ENCODE results near the gene CLEC4D. TPM values are rescaled to one million over a fixed set of nuclear protein-coding genes. Genes with fewer than 3 reads are reported as not detected.

CLEC4D gene
- total RNA-seq, 1 experiment from 2014 or later, result not detected

GRCh38 chr12:8541562-8541961 is 28.3 kb downstream of the CLEC4D start:
- H3K9me3 ChIP-seq (ENCODE audit: low read length), result no peaks in the 10 kb centered on the region
- no peak overlapping the region for H3K9ac ChIP-seq (ENCODE audit: low read length)
- no peaks in the 10 kb centered on the region for H3K27me3 ChIP-seq (ENCODE audit: low read length)
- H3K27ac ChIP-seq (ENCODE audit: low read length), result no peak overlapping the region
- no peaks in the 10 kb centered on the region for H3K79me2 ChIP-seq (ENCODE audit: low read length)
- H4K20me1 ChIP-seq (ENCODE audit: insufficient read depth, low read depth, low read length), result no peaks in the 10 kb centered on the region
- no peaks in the 10 kb centered on the region for H3K9me2 ChIP-seq (replicated peaks; ENCODE audit: insufficient read depth, low read length)
- H3K4me2 ChIP-seq (ENCODE audit: low read depth, low read length, poor library complexity, severe bottlenecking), result no peak overlapping the region
- no peak overlapping the region for H2AFZ ChIP-seq (ENCODE audit: low read length)
- no peak overlapping the region for H3K4me3 ChIP-seq (ENCODE audit: low read length)
- H3K4me1 ChIP-seq (ENCODE audit: low read length), result peaks cover 22% of the 10 kb centered on the region
- H3K36me3 ChIP-seq (ENCODE audit: insufficient read depth, low read length), result no peaks in the 10 kb centered on the region
- DNase-seq, result no peak

- peak; percentile 93 for DNase-seq
- Histone ChIP-seq H3K4me1 (ENCODE audit: low read length) (peaks cover 30% of the 10 kb centered on the region), H3K9me2 (replicated peaks; ENCODE audit: insufficient read depth, low read length) (no peaks in the 10 kb centered on the region), H4K20me1 (ENCODE audit: insufficient read depth, low read depth, low read length) (no peaks in the 10 kb centered on the region), H3K9ac (ENCODE audit: low read length) (peak overlapping the region; percentile 54), H3K4me3 (ENCODE audit: low read length) (peak overlapping the region; percentile 23; the same call in 1 of the 2 replicates), H3K27me3 (ENCODE audit: low read length) (no peaks in the 10 kb centered on the region), H3K27ac (ENCODE audit: low read length) (peak overlapping the region; percentile 18; the same call in 1 of the 2 replicates), H3K36me3 (ENCODE audit: insufficient read depth, low read length) (no peaks in the 10 kb centered on the region), H2AFZ (ENCODE audit: low read length) (peak overlapping the region; percentile 81), H3K9me3 (ENCODE audit: low read length) (no peaks in the 10 kb centered on the region), H3K4me2 (ENCODE audit: low read depth, low read length, poor library complexity, severe bottlenecking) (peak overlapping the region; percentile 60), H3K79me2 (ENCODE audit: low read length) (no peaks in the 10 kb centered on the region)
Measured at GRCh38 chr12:8544295-8544694, 31.0 kb downstream of the CLEC4D start.

- H4K20me1 ChIP-seq (ENCODE audit: insufficient read depth, low read depth, low read length), result no peaks in the 10 kb centered on the region
- no peaks in the 10 kb centered on the region for H3K79me2 ChIP-seq (ENCODE audit: low read length)
- no peak overlapping the region for H3K4me3 ChIP-seq (ENCODE audit: low read length)
- H3K27me3 ChIP-seq (ENCODE audit: low read length), result no peaks in the 10 kb centered on the region
- no peaks in the 10 kb centered on the region for H3K9me2 ChIP-seq (replicated peaks; ENCODE audit: insufficient read depth, low read length)
- DNase-seq, result no peak
- H3K4me2 ChIP-seq (ENCODE audit: low read depth, low read length, poor library complexity, severe bottlenecking), result no peak overlapping the region
- no peaks in the 10 kb centered on the region for H3K36me3 ChIP-seq (ENCODE audit: insufficient read depth, low read length)
- no peak overlapping the region for H3K27ac ChIP-seq (ENCODE audit: low read length)
- H3K9me3 ChIP-seq (ENCODE audit: low read length), result no peaks in the 10 kb centered on the region
- peaks cover 30% of the 10 kb centered on the region for H3K4me1 ChIP-seq (ENCODE audit: low read length)
- no peak overlapping the region for H3K9ac ChIP-seq (ENCODE audit: low read length)
- no peak overlapping the region for H2AFZ ChIP-seq (ENCODE audit: low read length)
Measured at GRCh38 chr12:8546591-8546990, 33.3 kb downstream of the CLEC4D start.

- Histone ChIP-seq H3K9me3 (ENCODE audit: low read length) (no peaks in the 10 kb centered on the region), H3K79me2 (ENCODE audit: low read length) (no peaks in the 10 kb centered on the region), H3K4me3 (ENCODE audit: low read length) (no peak overlapping the region), H3K4me2 (ENCODE audit: low read depth, low read length, poor library complexity, severe bottlenecking) (no peak overlapping the region), H3K36me3 (ENCODE audit: insufficient read depth, low read length) (no peaks in the 10 kb centered on the region), H3K9me2 (replicated peaks; ENCODE audit: insufficient read depth, low read length) (no peaks in the 10 kb centered on the region), H4K20me1 (ENCODE audit: insufficient read depth, low read depth, low read length) (no peaks in the 10 kb centered on the region), H3K27ac (ENCODE audit: low read length) (no peak overlapping the region), H3K4me1 (ENCODE audit: low read length) (peaks cover 30% of the 10 kb centered on the region), H2AFZ (ENCODE audit: low read length) (no peak overlapping the region), H3K27me3 (ENCODE audit: low read length) (no peaks in the 10 kb centered on the region), H3K9ac (ENCODE audit: low read length) (no peak overlapping the region)
- DNase-seq, result no peak
Measured at GRCh38 chr12:8547645-8548044, 34.3 kb downstream of the CLEC4D start.

GRCh38 chr12:8548192-8548591 is 34.9 kb downstream of the CLEC4D start:
- no peak overlapping the region for H3K27ac ChIP-seq (ENCODE audit: low read length)
- no peak for DNase-seq
- H3K4me1 ChIP-seq (ENCODE audit: low read length), result peaks cover 30% of the 10 kb centered on the region
- H3K79me2 ChIP-seq (ENCODE audit: low read length), result no peaks in the 10 kb centered on the region
- H4K20me1 ChIP-seq (ENCODE audit: insufficient read depth, low read depth, low read length), result no peaks in the 10 kb centered on the region
- H3K4me2 ChIP-seq (ENCODE audit: low read depth, low read length, poor library complexity, severe bottlenecking), result no peak overlapping the region
- no peaks in the 10 kb centered on the region for H3K27me3 ChIP-seq (ENCODE audit: low read length)
- H3K9me2 ChIP-seq (replicated peaks; ENCODE audit: insufficient read depth, low read length), result no peaks in the 10 kb centered on the region
- no peak overlapping the region for H3K4me3 ChIP-seq (ENCODE audit: low read length)
- H3K9me3 ChIP-seq (ENCODE audit: low read length), result no peaks in the 10 kb centered on the region
- H3K36me3 ChIP-seq (ENCODE audit: insufficient read depth, low read length), result no peaks in the 10 kb centered on the region
- no peak overlapping the region for H3K9ac ChIP-seq (ENCODE audit: low read length)
- no peak overlapping the region for H2AFZ ChIP-seq (ENCODE audit: low read length)

- H3K27ac ChIP-seq (ENCODE audit: low read length), result no peak overlapping the region
Measured at GRCh38 chr12:8549381-8549780, 36.1 kb downstream of the CLEC4D start.

GRCh38 chr12:8553088-8553627 is 39.9 kb downstream of the CLEC4D start:
- Histone ChIP-seq H3K27me3 (ENCODE audit: low read length) (no peaks in the 10 kb centered on the region), H4K20me1 (ENCODE audit: insufficient read depth, low read depth, low read length) (no peaks in the 10 kb centered on the region), H2AFZ (ENCODE audit: low read length) (no peak overlapping the region), H3K27ac (ENCODE audit: low read length) (no peak overlapping the region), H3K4me3 (ENCODE audit: low read length) (no peak overlapping the region), H3K4me2 (ENCODE audit: low read depth, low read length, poor library complexity, severe bottlenecking) (no peak overlapping the region), H3K9ac (ENCODE audit: low read length) (no peak overlapping the region), H3K36me3 (ENCODE audit: insufficient read depth, low read length) (no peaks in the 10 kb centered on the region), H3K4me1 (ENCODE audit: low read length) (no peaks in the 10 kb centered on the region), H3K9me3 (ENCODE audit: low read length) (no peaks in the 10 kb centered on the region), H3K9me2 (replicated peaks; ENCODE audit: insufficient read depth, low read length) (no peaks in the 10 kb centered on the region), H3K79me2 (ENCODE audit: low read length) (no peaks in the 10 kb centered on the region)
- peak; percentile 63 for DNase-seq

More at GRCh38 chr12:8549381-8549780, 36.1 kb downstream of the CLEC4D start:
- Histone ChIP-seq H3K79me2 (ENCODE audit: low read length) (no peaks in the 10 kb centered on the region), H3K27me3 (ENCODE audit: low read length) (no peaks in the 10 kb centered on the region), H2AFZ (ENCODE audit: low read length) (no peak overlapping the region), H3K9me2 (replicated peaks; ENCODE audit: insufficient read depth, low read length) (no peaks in the 10 kb centered on the region), H4K20me1 (ENCODE audit: insufficient read depth, low read depth, low read length) (no peaks in the 10 kb centered on the region), H3K4me3 (ENCODE audit: low read length) (no peak overlapping the region), H3K9ac (ENCODE audit: low read length) (no peak overlapping the region), H3K9me3 (ENCODE audit: low read length) (no peaks in the 10 kb centered on the region), H3K36me3 (ENCODE audit: insufficient read depth, low read length) (no peaks in the 10 kb centered on the region), H3K4me2 (ENCODE audit: low read depth, low read length, poor library complexity, severe bottlenecking) (no peak overlapping the region), H3K4me1 (ENCODE audit: low read length) (peaks cover 28% of the 10 kb centered on the region)
- DNase-seq, result no peak

GRCh38 chr12:8554451-8555195 is 41.3 kb downstream of the CLEC4D start:
- Histone ChIP-seq H3K36me3 (ENCODE audit: insufficient read depth, low read length) (no peaks in the 10 kb centered on the region), H3K9ac (ENCODE audit: low read length) (no peak overlapping the region), H2AFZ (ENCODE audit: low read length) (no peak overlapping the region), H3K4me2 (ENCODE audit: low read depth, low read length, poor library complexity, severe bottlenecking) (no peak overlapping the region), H3K4me1 (ENCODE audit: low read length) (no peaks in the 10 kb centered on the region), H3K27me3 (ENCODE audit: low read length) (no peaks in the 10 kb centered on the region), H3K4me3 (ENCODE audit: low read length) (no peak overlapping the region), H3K9me3 (ENCODE audit: low read length) (no peaks in the 10 kb centered on the region), H3K27ac (ENCODE audit: low read length) (no peak overlapping the region), H3K9me2 (replicated peaks; ENCODE audit: insufficient read depth, low read length) (no peaks in the 10 kb centered on the region), H4K20me1 (ENCODE audit: insufficient read depth, low read depth, low read length) (no peaks in the 10 kb centered on the region), H3K79me2 (ENCODE audit: low read length) (no peaks in the 10 kb centered on the region)
- no peak for DNase-seq
